Measurements from ENCODE around the gene ADAD2.
"Not testable (repeated sequence)": the region's sequence is repeated elsewhere in the genome, so short reads cannot be mapped to it uniquely, and the experiment has no call there.

ADAD2 gene

GRCh38 chr16:84216144-84216543 lies 25.2 kb downstream of the ADAD2 start:
- not testable (repeated sequence) for H3K18ac ChIP-seq (ENCODE audit: low read length); H3K4me1 ChIP-seq (ENCODE audit: control insufficient read depth, low read depth, low read length); H4K8ac ChIP-seq (ENCODE audit: low read depth, low read length); H2AK5ac ChIP-seq (ENCODE audit: low read length); H3K23ac ChIP-seq (ENCODE audit: low read length); H3K79me1 ChIP-seq (ENCODE audit: low read length); H2BK5ac ChIP-seq (ENCODE audit: low read length); H3K4ac ChIP-seq (ENCODE audit: low read depth, low read length); H3K56ac ChIP-seq (ENCODE audit: low read length); H3K36me3 ChIP-seq (ENCODE audit: control insufficient read depth, insufficient read depth, low read length); H3K27me3 ChIP-seq (ENCODE audit: insufficient read depth, low read length, poor library complexity); H3K79me2 ChIP-seq (ENCODE audit: control insufficient read depth, insufficient read depth, low read length); H2BK120ac ChIP-seq (ENCODE audit: low read depth, low read length); H2BK15ac ChIP-seq (replicated peaks; ENCODE audit: low read depth); DNase-seq; H3K9ac ChIP-seq (ENCODE audit: low read length); H3K27ac ChIP-seq (ENCODE audit: low read depth, low read length); H3K4me3 ChIP-seq (ENCODE audit: low read length); H3K4me2 ChIP-seq (ENCODE audit: low read length); H4K5ac ChIP-seq (ENCODE audit: low read length)
- no CpG with 5 or more reads among the region's 3 CpGs for WGBS (ENCODE audit: extremely low coverage, insufficient coverage, low lambda C conversion rate)

- DNase-seq = no peak
Measured at GRCh38 chr16:84218176-84218823, 27.3 kb downstream of the ADAD2 start.

DNA sequence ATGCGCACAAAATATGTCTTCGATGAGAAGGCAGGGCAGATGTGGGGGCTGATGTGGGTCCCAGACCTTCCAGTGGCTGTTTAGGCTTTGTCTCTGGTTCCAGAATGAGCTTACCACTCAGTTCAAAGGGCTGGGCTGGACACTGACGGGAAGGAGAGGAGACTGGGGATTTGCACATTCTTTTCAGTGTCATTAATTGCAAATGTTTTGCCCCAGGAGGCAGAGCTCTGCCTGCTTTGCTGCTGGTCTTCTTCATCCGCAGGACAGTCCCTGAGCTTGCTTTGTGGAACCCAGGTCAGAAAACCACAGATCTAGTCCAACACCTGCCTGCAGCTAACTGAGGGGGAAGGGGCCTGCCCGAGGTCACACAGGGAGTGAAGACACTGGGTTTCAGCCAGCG lies 28.0 kb downstream of the ADAD2 start:
- Histone ChIP-seq H2BK120ac (ENCODE audit: low read depth, low read length) (no peak overlapping the region), H3K79me2 (ENCODE audit: control insufficient read depth, insufficient read depth, low read length) (no peaks in the 10 kb centered on the region)
- no CpG with 5 or more reads among the region's 6 CpGs for WGBS (ENCODE audit: extremely low coverage, insufficient coverage, low lambda C conversion rate)

More at GRCh38 chr16:84218176-84218823, 27.3 kb downstream of the ADAD2 start:
- no peaks in the 10 kb centered on the region for H3K79me1 ChIP-seq (ENCODE audit: low read length)
- H2BK15ac ChIP-seq (replicated peaks; ENCODE audit: low read depth) = no peak overlapping the region
- no peak overlapping the region for H4K8ac ChIP-seq (ENCODE audit: low read depth, low read length)
- H2BK120ac ChIP-seq (ENCODE audit: low read depth, low read length) = no peak overlapping the region
- no CpG with 5 or more reads among the region's 17 CpGs for WGBS (ENCODE audit: extremely low coverage, insufficient coverage, low lambda C conversion rate)
- H2BK5ac ChIP-seq (ENCODE audit: low read length) = no peak overlapping the region
- peak overlapping the region; percentile 36 for H3K27ac ChIP-seq (ENCODE audit: low read depth, low read length)
- H3K4me3 ChIP-seq (ENCODE audit: low read length) = no peak overlapping the region
- H3K27me3 ChIP-seq (ENCODE audit: insufficient read depth, low read length, poor library complexity) = no peaks in the 10 kb centered on the region
- no peak overlapping the region for H3K4ac ChIP-seq (ENCODE audit: low read depth, low read length)
- no peak overlapping the region for H3K4me2 ChIP-seq (ENCODE audit: low read length)
- H3K4me1 ChIP-seq (ENCODE audit: control insufficient read depth, low read depth, low read length) = peaks cover 4% of the 10 kb centered on the region
- no peak overlapping the region for H3K23ac ChIP-seq (ENCODE audit: low read length)
- no peak overlapping the region for H3K56ac ChIP-seq (ENCODE audit: low read length)
- H3K18ac ChIP-seq (ENCODE audit: low read length) = no peak overlapping the region
- no peak overlapping the region for H2AK5ac ChIP-seq (ENCODE audit: low read length)
- H3K36me3 ChIP-seq (ENCODE audit: control insufficient read depth, insufficient read depth, low read length) = no peaks in the 10 kb centered on the region
- no peaks in the 10 kb centered on the region for H3K79me2 ChIP-seq (ENCODE audit: control insufficient read depth, insufficient read depth, low read length)
- H3K9ac ChIP-seq (ENCODE audit: low read length) = no peak overlapping the region
- no peak overlapping the region for H4K5ac ChIP-seq (ENCODE audit: low read length)

GRCh38 chr16:84220851-84221250 lies 29.9 kb downstream of the ADAD2 start:
- no peak for DNase-seq
- WGBS (ENCODE audit: extremely low coverage, insufficient coverage, low lambda C conversion rate) = no CpG with 5 or more reads among the region's 1 CpG

More for the DNA sequence above, 28.0 kb downstream of the ADAD2 start:
- H2BK15ac ChIP-seq (replicated peaks; ENCODE audit: low read depth) = no peak overlapping the region
- H2AK5ac ChIP-seq (ENCODE audit: low read length) = no peak overlapping the region
- no peak overlapping the region for H4K5ac ChIP-seq (ENCODE audit: low read length)
- H3K4ac ChIP-seq (ENCODE audit: low read depth, low read length) = no peak overlapping the region
- H4K8ac ChIP-seq (ENCODE audit: low read depth, low read length) = no peak overlapping the region
- no peaks in the 10 kb centered on the region for H3K27me3 ChIP-seq (ENCODE audit: insufficient read depth, low read length, poor library complexity)
- H3K9ac ChIP-seq (ENCODE audit: low read length) = no peak overlapping the region
- no peaks in the 10 kb centered on the region for H3K79me1 ChIP-seq (ENCODE audit: low read length)
- H2BK5ac ChIP-seq (ENCODE audit: low read length) = no peak overlapping the region
- no peak overlapping the region for H3K56ac ChIP-seq (ENCODE audit: low read length)
- H3K4me2 ChIP-seq (ENCODE audit: low read length) = no peak overlapping the region
- no peaks in the 10 kb centered on the region for H3K36me3 ChIP-seq (ENCODE audit: control insufficient read depth, insufficient read depth, low read length)
- peaks cover 4% of the 10 kb centered on the region for H3K4me1 ChIP-seq (ENCODE audit: control insufficient read depth, low read depth, low read length)
- peak; percentile 66 for DNase-seq
- H3K4me3 ChIP-seq (ENCODE audit: low read length) = no peak overlapping the region
- H3K23ac ChIP-seq (ENCODE audit: low read length) = no peak overlapping the region
- H3K27ac ChIP-seq (ENCODE audit: low read depth, low read length) = peak overlapping the region; percentile 36
- no peak overlapping the region for H3K18ac ChIP-seq (ENCODE audit: low read length)

DNA sequence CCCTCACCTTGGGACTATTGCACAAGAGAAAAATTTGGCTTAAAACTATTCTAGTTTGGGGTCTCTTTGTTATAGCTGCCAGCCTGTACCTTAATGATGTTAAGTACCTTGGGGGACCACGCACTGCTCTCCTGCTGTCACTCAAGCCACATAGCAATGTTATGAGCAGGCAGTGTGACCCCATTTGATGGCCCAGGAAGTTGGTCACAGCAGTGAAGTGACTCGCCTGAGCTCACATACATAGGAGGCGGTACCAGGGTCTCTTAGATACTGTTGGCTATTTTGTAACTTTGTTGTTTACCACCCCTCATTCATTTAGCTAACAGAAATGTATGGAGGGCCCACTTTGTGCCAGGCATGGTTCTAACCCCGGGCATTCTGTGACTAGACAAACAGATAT lies 32.5 kb downstream of the ADAD2 start:
- Histone ChIP-seq H3K36me3 (ENCODE audit: control insufficient read depth, insufficient read depth, low read length) (no peaks in the 10 kb centered on the region), H4K5ac (ENCODE audit: low read length) (no peak overlapping the region), H2BK5ac (ENCODE audit: low read length) (no peak overlapping the region), H3K18ac (ENCODE audit: low read length) (no peak overlapping the region), H3K27me3 (ENCODE audit: insufficient read depth, low read length, poor library complexity) (no peaks in the 10 kb centered on the region), H3K79me2 (ENCODE audit: control insufficient read depth, insufficient read depth, low read length) (no peaks in the 10 kb centered on the region), H3K4me3 (ENCODE audit: low read length) (no peak overlapping the region), H3K79me1 (ENCODE audit: low read length) (no peaks in the 10 kb centered on the region), H3K27ac (ENCODE audit: low read depth, low read length) (no peak overlapping the region), H3K4me2 (ENCODE audit: low read length) (no peak overlapping the region), H3K56ac (ENCODE audit: low read length) (no peak overlapping the region), H2BK15ac (replicated peaks; ENCODE audit: low read depth) (no peak overlapping the region), H3K4ac (ENCODE audit: low read depth, low read length) (no peak overlapping the region), H2BK120ac (ENCODE audit: low read depth, low read length) (no peak overlapping the region), H4K8ac (ENCODE audit: low read depth, low read length) (no peak overlapping the region), H2AK5ac (ENCODE audit: low read length) (no peak overlapping the region), H3K4me1 (ENCODE audit: control insufficient read depth, low read depth, low read length) (peaks cover 2% of the 10 kb centered on the region), H3K9ac (ENCODE audit: low read length) (no peak overlapping the region), H3K23ac (ENCODE audit: low read length) (no peak overlapping the region)
- no peak for DNase-seq
- no CpG with 5 or more reads among the region's 4 CpGs for WGBS (ENCODE audit: extremely low coverage, insufficient coverage, low lambda C conversion rate)

More at GRCh38 chr16:84220851-84221250, 29.9 kb downstream of the ADAD2 start:
- H3K18ac ChIP-seq (ENCODE audit: low read length) = no peak overlapping the region
- H3K79me1 ChIP-seq (ENCODE audit: low read length) = no peaks in the 10 kb centered on the region
- no peaks in the 10 kb centered on the region for H3K27me3 ChIP-seq (ENCODE audit: insufficient read depth, low read length, poor library complexity)
- H3K4me3 ChIP-seq (ENCODE audit: low read length) = no peak overlapping the region
- H3K9ac ChIP-seq (ENCODE audit: low read length) = no peak overlapping the region
- H3K4ac ChIP-seq (ENCODE audit: low read depth, low read length) = no peak overlapping the region
- peaks cover 4% of the 10 kb centered on the region for H3K4me1 ChIP-seq (ENCODE audit: control insufficient read depth, low read depth, low read length)
- H4K8ac ChIP-seq (ENCODE audit: low read depth, low read length) = no peak overlapping the region
- no peaks in the 10 kb centered on the region for H3K36me3 ChIP-seq (ENCODE audit: control insufficient read depth, insufficient read depth, low read length)
- H2BK15ac ChIP-seq (replicated peaks; ENCODE audit: low read depth) = no peak overlapping the region
- no peak overlapping the region for H3K56ac ChIP-seq (ENCODE audit: low read length)
- no peak overlapping the region for H3K4me2 ChIP-seq (ENCODE audit: low read length)
- no peak overlapping the region for H2BK120ac ChIP-seq (ENCODE audit: low read depth, low read length)
- no peak overlapping the region for H3K23ac ChIP-seq (ENCODE audit: low read length)
- no peaks in the 10 kb centered on the region for H3K79me2 ChIP-seq (ENCODE audit: control insufficient read depth, insufficient read depth, low read length)
- no peak overlapping the region for H2AK5ac ChIP-seq (ENCODE audit: low read length)
- no peak overlapping the region for H4K5ac ChIP-seq (ENCODE audit: low read length)
- no peak overlapping the region for H3K27ac ChIP-seq (ENCODE audit: low read depth, low read length)
- H2BK5ac ChIP-seq (ENCODE audit: low read length) = no peak overlapping the region

DNA sequence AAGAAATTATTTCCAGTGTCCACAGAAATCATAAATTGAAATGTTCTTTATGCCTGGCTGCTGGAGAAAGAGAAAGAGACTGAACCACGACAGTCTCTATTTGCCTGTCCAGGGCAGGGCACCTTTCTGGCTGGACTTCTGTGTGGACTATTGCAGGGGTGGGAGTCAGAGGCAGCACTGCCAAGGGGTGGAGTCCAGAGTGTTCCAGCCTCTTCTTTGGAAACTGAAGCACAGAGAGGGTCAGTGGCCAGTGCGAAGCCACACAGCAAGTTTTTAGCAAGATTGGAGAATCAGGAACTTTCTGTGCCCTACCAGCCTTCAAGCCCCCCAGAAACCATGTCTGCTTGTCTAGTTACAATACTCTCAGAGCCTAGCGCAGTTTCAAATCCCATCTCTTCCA lies 33.6 kb downstream of the ADAD2 start:
- no CpG with 5 or more reads among the region's 3 CpGs for WGBS (ENCODE audit: extremely low coverage, insufficient coverage, low lambda C conversion rate)
- no peak overlapping the region for H3K4me3 ChIP-seq (ENCODE audit: low read length)
- no peak overlapping the region for H3K4me2 ChIP-seq (ENCODE audit: low read length)

More for the DNA sequence above, 33.6 kb downstream of the ADAD2 start:
- no peak overlapping the region for H2BK120ac ChIP-seq (ENCODE audit: low read depth, low read length)
- no peaks in the 10 kb centered on the region for H3K4me1 ChIP-seq (ENCODE audit: control insufficient read depth, low read depth, low read length)
- no peak overlapping the region for H3K9ac ChIP-seq (ENCODE audit: low read length)
- no peaks in the 10 kb centered on the region for H3K79me2 ChIP-seq (ENCODE audit: control insufficient read depth, insufficient read depth, low read length)
- H4K5ac ChIP-seq (ENCODE audit: low read length) = no peak overlapping the region
- no peak overlapping the region for H4K8ac ChIP-seq (ENCODE audit: low read depth, low read length)
- no peak overlapping the region for H3K23ac ChIP-seq (ENCODE audit: low read length)
- no peaks in the 10 kb centered on the region for H3K79me1 ChIP-seq (ENCODE audit: low read length)
- H2BK15ac ChIP-seq (replicated peaks; ENCODE audit: low read depth) = no peak overlapping the region
- no peak overlapping the region for H3K18ac ChIP-seq (ENCODE audit: low read length)
- no peak overlapping the region for H3K27ac ChIP-seq (ENCODE audit: low read depth, low read length)
- H2BK5ac ChIP-seq (ENCODE audit: low read length) = no peak overlapping the region
- no peak for DNase-seq
- H3K4ac ChIP-seq (ENCODE audit: low read depth, low read length) = no peak overlapping the region
- no peaks in the 10 kb centered on the region for H3K36me3 ChIP-seq (ENCODE audit: control insufficient read depth, insufficient read depth, low read length)
- H3K27me3 ChIP-seq (ENCODE audit: insufficient read depth, low read length, poor library complexity) = no peaks in the 10 kb centered on the region
- H3K56ac ChIP-seq (ENCODE audit: low read length) = no peak overlapping the region
- no peak overlapping the region for H2AK5ac ChIP-seq (ENCODE audit: low read length)
